SK-MEL-5 (cell line): Measurements from ENCODE around the gene SLC12A3. TPM values are rescaled to one million over a fixed set of nuclear protein-coding genes. Genes with fewer than 3 reads are reported as not detected.

Experiments used
- DNase-seq: peaks from one replicate; pipeline ENCODE4 v3.0.0-alpha.2; 2016; ENCODE audit warnings: low read depth, low spot score
- in situ Hi-C: cut with HindIII; loops from 2 replicates; pipeline ENCODE4 v1.10.0; 2016; ENCODE audit warnings: low sequenced_read_pairs, high pct_unique_total_duplicates, low pct_unique_long_range_greater_than_20kb
- total RNA-seq: library from RNA; depleted of rRNA; stranded (reverse); fragments of >200 nt; shearing (Covaris generic); gene quantifications from 2 replicates; pipeline ENCODE4 v1.2.3, GENCODE V29; 2014

SLC12A3 gene
- total RNA-seq, 1 experiment from 2014 or later: not detected

GRCh38 chr16:56841659-56842058 is 23.3 kb upstream of the SLC12A3 start:
- DNase-seq: no peak

GRCh38 chr16:56842133-56842532 is 22.9 kb upstream of the SLC12A3 start:
- in situ Hi-C loops: no loop called here
- DNase-seq: no peak

More at GRCh38 chr16:56841659-56842058, 23.3 kb upstream of the SLC12A3 start:
- in situ Hi-C loops: no loop called here

GRCh38 chr16:56844056-56844455 is 21.0 kb upstream of the SLC12A3 start:
- in situ Hi-C loops: no loop called here
- DNase-seq: no peak

GRCh38 chr16:56847173-56847910 is 17.7 kb upstream of the SLC12A3 start:
- no peak for DNase-seq

GRCh38 chr16:56848029-56848936 is 16.7 kb upstream of the SLC12A3 start:
- no peak for DNase-seq

More at GRCh38 chr16:56847173-56847910, 17.7 kb upstream of the SLC12A3 start:
- in situ Hi-C loops: no loop called here

GRCh38 chr16:56848955-56849689 is 15.9 kb upstream of the SLC12A3 start:
- peak; percentile 19 for DNase-seq
- in situ Hi-C loops: no loop called here

More at GRCh38 chr16:56848029-56848936, 16.7 kb upstream of the SLC12A3 start:
- in situ Hi-C loops: no loop called here

- in situ Hi-C loops: no loop called here
Observed at GRCh38 chr16:56849690-56850680, 15.0 kb upstream of the SLC12A3 start.

GRCh38 chr16:56851671-56852400 is 13.2 kb upstream of the SLC12A3 start:
- in situ Hi-C loops: no loop called here
- peak; percentile 53 for DNase-seq

More at GRCh38 chr16:56849690-56850680, 15.0 kb upstream of the SLC12A3 start:
- no peak for DNase-seq

- no peak for DNase-seq
- in situ Hi-C loops: no loop called here
Observed at GRCh38 chr16:56852401-56852730, 12.6 kb upstream of the SLC12A3 start.

- no peak for DNase-seq
- in situ Hi-C loops: no loop called here
Observed at GRCh38 chr16:56852968-56853367, 12.0 kb upstream of the SLC12A3 start.

GRCh38 chr16:56855201-56855600 is 9.8 kb upstream of the SLC12A3 start:
- DNase-seq: no peak
- in situ Hi-C loops: no loop called here

GRCh38 chr16:56855946-56856345 is 9.1 kb upstream of the SLC12A3 start:
- in situ Hi-C loops: no loop called here
- no peak for DNase-seq

GRCh38 chr16:56856876-56857447 is 8.0 kb upstream of the SLC12A3 start:
- in situ Hi-C loops: no loop called here
- no peak for DNase-seq

GRCh38 chr16:56858374-56858773 is 6.6 kb upstream of the SLC12A3 start:
- no peak for DNase-seq
- in situ Hi-C loops: no loop called here

- in situ Hi-C loops: no loop called here
- DNase-seq: no peak
Observed at GRCh38 chr16:56859636-56860035, 5.4 kb upstream of the SLC12A3 start.
